HepG2 (cell line): ENCODE measurements around the gene COPS7A. TPM values are rescaled to one million over a fixed set of nuclear protein-coding genes. Genes with fewer than 3 reads are reported as not detected.

Experiments
- ATAC-seq: fragments of 200-7000 bp; cut with Tn5 transposase; 3 replicates; pipeline ENCODE4 v1.9.1; 2020; ENCODE audit warnings: mild to moderate bottlenecking, moderate library complexity
- BruUV-seq: library from RNA; stranded (reverse); fragments of 400-500 nt; replicated peaks from 2 replicates; lab custom pipeline; 2021; lab: Mats Ljungman, UMichigan
- CTCF ChIA-PET: fragments of 300-600 bp; formaldehyde crosslinking; extraction: SDS; loops from one replicate; lab custom pipeline; 2021; ENCODE audit warnings: low total read pairs, inconsistent platforms, low intra/inter-chr PET ratio; lab: Yijun Ruan, JAX
- POLR2A ChIA-PET: fragments of 350-600 bp; sonication (Branson Sonifier 250); formaldehyde crosslinking; loops from one replicate; lab custom pipeline; 2020; ENCODE audit warnings: antibody characterized with exemption, inconsistent platforms; lab: Yijun Ruan, JAX
- DNase-seq: peaks from one replicate; pipeline ENCODE4 v3.0.0-alpha.2; 2015; ENCODE audit warnings: low spot score
- FAIRE-seq: peaks from 3 replicates; lab custom pipeline; 2011; peaks lifted over from hg19 to GRCh38; lab: Jason Lieb, UNC
- H2AFZ ChIP-seq: one replicate; pipeline ENCODE4 v1.6.1; 2011; ENCODE audit warnings: low read length, inconsistent platforms
- H3K27ac ChIP-seq: fragments of 300-600 bp; 3 replicates; pipeline ENCODE4 v1.8.0; 2011; ENCODE audit warnings: mixed run types, mild to moderate bottlenecking, mixed read lengths, low read length, inconsistent platforms; ENCODE audit not compliant: insufficient read depth; ENCODE audit errors: extremely low read length
- H3K27me3 ChIP-seq, 2 experiments: fragments of 200-600 bp in 1 of 2; 2 replicates in 1 of 2; 3 replicates in 1 of 2; pipeline versions ENCODE4 v1.6.0 to v1.8.0; 2011; ENCODE audit warnings: low read length in 2 of 2, mild to moderate bottlenecking in 2 of 2, moderate library complexity in 2 of 2, inconsistent platforms in 1 of 2; ENCODE audit not compliant: insufficient read depth in 2 of 2, control insufficient read depth in 1 of 2
- H3K36me3 ChIP-seq, 2 experiments: fragments of 200-600 bp in 1 of 2; replicated peaks in 1 of 2; 2 replicates in 1 of 2; 3 replicates in 1 of 2; pipeline versions ENCODE4 v1.5.1 to v1.8.0; 2011; ENCODE audit warnings: low read length in 2 of 2, inconsistent platforms in 1 of 2; ENCODE audit not compliant: insufficient read depth in 2 of 2, control insufficient read depth in 1 of 2
- H3K4me1 ChIP-seq: 2 replicates; pipeline ENCODE4 v1.5.1; 2012; ENCODE audit warnings: low read length, inconsistent platforms; ENCODE audit not compliant: insufficient read depth
- H3K4me2 ChIP-seq: 2 replicates; pipeline ENCODE4 v1.6.0; 2011; ENCODE audit warnings: low read depth, low read length, inconsistent platforms
- H3K4me3 ChIP-seq, 3 experiments: fragments of 200-600 bp in 1 of 3; sonication (generic), shearing (Covaris generic) in 1 of 3; replicated peaks in 1 of 3; 2 replicates each; pipeline ENCODE4 v1.5.1; 2011 to 2016; ENCODE audit warnings: low read length in 3 of 3, inconsistent platforms in 2 of 3, low read depth in 2 of 3, mild to moderate bottlenecking in 2 of 3, control low read depth in 1 of 3, mixed read lengths in 1 of 3; ENCODE audit not compliant: insufficient read depth in 1 of 3
- H3K79me2 ChIP-seq: one replicate; pipeline ENCODE4 v1.6.1; 2011; ENCODE audit warnings: low read length, inconsistent platforms; ENCODE audit not compliant: insufficient read depth
- H3K9ac ChIP-seq: 2 replicates; pipeline ENCODE4 v1.6.0; 2011; ENCODE audit warnings: mild to moderate bottlenecking, low read depth, low read length, inconsistent platforms; ENCODE audit not compliant: insufficient read depth
- H3K9me3 ChIP-seq: 2 replicates; pipeline ENCODE4 v1.5.1; 2012; ENCODE audit warnings: mild to moderate bottlenecking, low read length
- H4K20me1 ChIP-seq: 2 replicates; pipeline ENCODE4 v1.6.0; 2011; ENCODE audit warnings: inconsistent platforms, mild to moderate bottlenecking, low read length, moderate library complexity; ENCODE audit not compliant: insufficient read depth
- CBX5 ChIP-seq: sonication (generic); formaldehyde crosslinking; IDR thresholded peaks from 2 replicates; pipeline ENCODE4 v1.4.0; 2020; ENCODE audit warnings: missing genetic modification reagents, borderline replicate concordance
- CENPT ChIP-seq: sonication (generic); formaldehyde crosslinking; IDR thresholded peaks from 2 replicates; pipeline ENCODE4 v1.8.0; 2022; ENCODE audit warnings: low read depth, mild to moderate bottlenecking, moderate library complexity, missing genetic modification reagents
- MAFK ChIP-seq, 2 experiments: IDR thresholded peaks in 1 of 2; conservative IDR thresholded peaks in 1 of 2; 2 replicates each; pipeline ENCODE4 v1.6.1; 2011; ENCODE audit warnings: improper control_type of control experiment in 2 of 2, low read length in 2 of 2
- MYNN ChIP-seq: sonication (generic); formaldehyde crosslinking; IDR thresholded peaks from 2 replicates; pipeline ENCODE4 v1.4.0; 2020; ENCODE audit warnings: mild to moderate bottlenecking, low read depth, missing genetic modification reagents
- THAP11 ChIP-seq: IDR thresholded peaks from 2 replicates; pipeline ENCODE4 v1.6.1; 2016; ENCODE audit warnings: missing biosample characterization, missing genetic modification reagents
- ZMAT3 ChIP-seq: sonication (generic); formaldehyde crosslinking; conservative IDR thresholded peaks from 2 replicates; pipeline ENCODE4 v1.7.0; 2021; ENCODE audit warnings: missing genetic modification reagents
- ZNF207 ChIP-seq: fragments of 450-650 bp; IDR thresholded peaks from 2 replicates; pipeline ENCODE4 v1.6.1; 2016; ENCODE audit warnings: antibody characterized with exemption, borderline replicate concordance
- ZNF589 ChIP-seq: sonication (generic); formaldehyde crosslinking; conservative IDR thresholded peaks from 2 replicates; pipeline ENCODE4 v1.8.0; 2022; ENCODE audit warnings: mild to moderate bottlenecking, moderate library complexity, missing genetic modification reagents
- ZNF792 ChIP-seq: IDR thresholded peaks from 2 replicates; pipeline ENCODE4 v1.6.1; 2016
- WGBS: methylation state at CpG from one replicate; pipeline ENCODE4 v1.1.6; 2017; ENCODE audit warnings: low lambda C conversion rate; 5-methylcytosine and 5-hydroxymethylcytosine counted together
- in situ Hi-C: cut with HindIII; loops from 2 replicates; pipeline ENCODE4 v1.10.0; 2017; ENCODE audit warnings: low pct_unique_long_range_greater_than_20kb; ENCODE audit not compliant: extremely low pct_ligation_motif_present
- intact Hi-C: fragments of 100-400 bp; cut with micrococcal nuclease; formaldehyde crosslinking; loops from one replicate; pipeline ENCODE4 v1.10.0; 2022; ENCODE audit not compliant: unreplicated experiment
- polyA plus RNA-seq, 8 experiments: library from polyadenylated mRNA; depleted of rRNA in 3 of 8; stranded (reverse) in 7 of 8; unstranded in 1 of 8; fragments of >200 nt; fragmentation: Illumina TruSeq in 4 of 8; extraction: Trizol in 4 of 8; gene quantifications; 2 replicates each; pipeline versions ENCODE4 v1.2.1 to v1.2.3, GENCODE V29; 2011 to 2016; ENCODE audit warnings: low read depth in 4 of 8, missing spikeins in 1 of 8, mixed read lengths in 1 of 8; ENCODE audit not compliant: insufficient read depth in 1 of 8
- total RNA-seq, 5 experiments: library from RNA; depleted of rRNA; stranded (reverse); fragments of >200 nt; fragmentation: Illumina TruSeq; extraction: Trizol; gene quantifications; 2 replicates each; pipeline ENCODE4 v1.2.3, GENCODE V29; 2016; ENCODE audit warnings: low read depth in 1 of 5
- TF ChIP-seq, protein P1 (sequence below): sonication (generic); formaldehyde crosslinking; IDR thresholded peaks from 2 replicates; pipeline ENCODE4 v1.4.0; 2020; ENCODE audit warnings: mild to moderate bottlenecking, missing genetic modification reagents
- TF ChIP-seq, protein P2 (sequence below): sonication (generic); formaldehyde crosslinking; IDR thresholded peaks from 2 replicates; pipeline ENCODE4 v1.4.0; 2020; ENCODE audit warnings: mild to moderate bottlenecking, missing genetic modification reagents

The COPS7A gene
- total and polyA plus RNA-seq, 2 of the 13 experiments (the other 11 are each of a cell fraction or from before 2014, with no cell fraction given), result 40.0 to 73.6 TPM

DNA sequence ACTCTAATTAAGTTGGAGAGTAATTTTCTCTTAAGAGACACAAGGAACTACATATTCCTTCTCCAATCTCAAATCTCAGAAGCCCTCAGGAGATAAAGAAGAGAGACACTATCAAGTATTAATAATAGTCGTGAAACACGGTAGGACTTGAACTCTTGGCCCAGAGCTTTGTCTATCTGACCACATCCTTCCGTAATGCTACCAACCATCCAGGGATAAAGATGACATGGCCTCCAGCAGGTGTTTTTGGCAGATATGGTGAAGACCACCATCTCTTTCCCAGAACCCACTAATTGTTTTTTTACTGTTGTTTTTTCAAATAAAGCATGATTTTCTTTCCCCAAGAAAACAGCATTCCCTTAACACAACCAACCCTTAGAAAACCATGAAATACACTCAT lies 38.0 kb upstream of the COPS7A start:
- Histone ChIP-seq H3K9me3 (no peaks in the 10 kb centered on the region), H3K4me3 (no peak overlapping the region), H3K9ac (no peak overlapping the region), H3K36me3 (peaks cover 0 to 6% of the 10 kb centered on the region in 2 experiments; a peak in 4 of 5 replicates), H3K79me2 (peaks cover 75% of the 10 kb centered on the region), H3K4me2 (peak overlapping the region; percentile 10; the same call in 1 of the 2 replicates), H3K27me3 (no peaks in the 10 kb centered on the region; a peak in 2 of 5 replicates), H3K4me1 (peaks cover 53% of the 10 kb centered on the region), H2AFZ (no peak overlapping the region), H3K27ac (no peak overlapping the region), H4K20me1 (peaks cover 8% of the 10 kb centered on the region)
- TF ChIP-seq THAP11 (CRISPR knock-in tag) (no peak), MAFK (conservative IDR thresholded peaks at IDR 0.05 in 1 of 2, IDR thresholded peaks at IDR 0.05 in 1 of 2; ENCODE audit: low read length in 2 of 2) (no peak), MYNN (no peak), ZNF589 (no peak), ZNF792 (no peak)
- no TSS peak for BruUV-seq
- intact Hi-C loops (loop anchor here (5.0 kb wide), 1 partner anchor 129 kb away; the partner anchor contains the start of gene IFFO1), in situ Hi-C loops (no loop called here)
- WGBS, result 94% methylated on average over 3 of the region's 3 CpGs
- CTCF ChIA-PET, result interaction anchor here (1.9 kb wide), 1 partner anchor 68 kb away, joined by 15 read pairs; no protein-coding TSS in a partner anchor
- ATAC-seq, result no peak
- no peak for DNase-seq
- no peak for FAIRE-seq
- POLR2A ChIA-PET, result interaction anchor here (1.0 kb wide), 1 partner anchor 186 kb away, joined by 3 read pairs; no protein-coding TSS in a partner anchor

DNA sequence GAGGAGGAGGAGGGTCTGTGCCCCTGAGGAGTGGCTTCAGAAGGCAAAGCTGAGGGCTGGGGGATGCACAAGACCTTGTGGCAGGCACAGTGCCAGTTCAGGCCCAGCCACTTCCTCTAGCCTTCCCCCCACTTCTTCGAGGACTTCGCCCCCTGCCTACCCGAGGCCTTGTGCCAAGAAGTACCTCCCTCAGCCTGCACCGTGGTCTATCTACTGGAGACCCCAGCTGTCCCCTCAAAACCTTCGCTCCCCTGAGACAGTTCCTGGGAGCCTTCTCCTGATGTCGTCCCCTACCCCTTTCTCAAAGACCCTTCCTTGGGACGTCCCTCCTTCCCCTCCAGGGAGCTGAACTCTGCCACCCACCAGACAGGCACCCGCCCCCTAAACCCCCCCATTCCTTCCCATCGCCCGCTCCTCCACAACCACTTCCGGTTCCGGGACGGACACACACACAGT lies 35.3 kb upstream of the COPS7A start:
- H3K4me1 ChIP-seq, result peaks cover 53% of the 10 kb centered on the region
- no peaks in the 10 kb centered on the region for H3K9me3 ChIP-seq
- peaks cover 0 to 3% of the 10 kb centered on the region in 2 experiments; a peak in 2 of 5 replicates for H3K36me3 ChIP-seq
- H4K20me1 ChIP-seq, result peaks cover 8% of the 10 kb centered on the region
- intact Hi-C loops, result loop anchor here (2.0 to 5.0 kb wide), 4 partner anchors 36 to 131 kb away; partner anchors contain the start of genes COPS7A, IFFO1 and MLF2
- 0% methylated on average over 10 of the region's 13 CpGs for WGBS
- ATAC-seq, result peak; percentile 10
- in situ Hi-C loops, result no loop called here
- peak overlapping the region; percentile 88 to 99 (median 89) for H3K4me3 ChIP-seq
- ChIA-PET POLR2A (interaction anchor here (0.6 to 2.1 kb wide), 31 partner anchors 10 to 378 kb away, joined by 3 to 111 read pairs (median 5); partner anchors contain the start of genes C12orf57, CDCA3, COPS7A and GAPDH), CTCF (no interaction called here)
- H3K4me2 ChIP-seq, result peak overlapping the region; percentile 95
- H3K27ac ChIP-seq, result peak overlapping the region; percentile 98
- H3K79me2 ChIP-seq, result peaks cover 53% of the 10 kb centered on the region
- H3K9ac ChIP-seq, result peak overlapping the region; percentile 98
- no peak overlapping the region for H2AFZ ChIP-seq
- FAIRE-seq, result peak; percentile 62
- H3K27me3 ChIP-seq, result no peaks in the 10 kb centered on the region; a peak in 2 of 5 replicates
- BruUV-seq, result no TSS peak
- DNase-seq, result no peak
- TF ChIP-seq CBX5 (no peak), ZMAT3 (CRISPR knock-in tag) (peak; percentile 9; the same call in 1 of the 2 replicates), CENPT (no peak), ZNF207 (no peak)
- TF ChIP-seq, protein P1, sequence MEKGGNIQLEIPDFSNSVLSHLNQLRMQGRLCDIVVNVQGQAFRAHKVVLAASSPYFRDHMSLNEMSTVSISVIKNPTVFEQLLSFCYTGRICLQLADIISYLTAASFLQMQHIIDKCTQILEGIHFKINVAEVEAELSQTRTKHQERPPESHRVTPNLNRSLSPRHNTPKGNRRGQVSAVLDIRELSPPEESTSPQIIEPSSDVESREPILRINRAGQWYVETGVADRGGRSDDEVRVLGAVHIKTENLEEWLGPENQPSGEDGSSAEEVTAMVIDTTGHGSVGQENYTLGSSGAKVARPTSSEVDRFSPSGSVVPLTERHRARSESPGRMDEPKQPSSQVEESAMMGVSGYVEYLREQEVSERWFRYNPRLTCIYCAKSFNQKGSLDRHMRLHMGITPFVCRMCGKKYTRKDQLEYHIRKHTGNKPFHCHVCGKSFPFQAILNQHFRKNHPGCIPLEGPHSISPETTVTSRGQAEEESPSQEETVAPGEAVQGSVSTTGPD (CRISPR knock-in tag), result no peak
- TF ChIP-seq, protein P2, sequence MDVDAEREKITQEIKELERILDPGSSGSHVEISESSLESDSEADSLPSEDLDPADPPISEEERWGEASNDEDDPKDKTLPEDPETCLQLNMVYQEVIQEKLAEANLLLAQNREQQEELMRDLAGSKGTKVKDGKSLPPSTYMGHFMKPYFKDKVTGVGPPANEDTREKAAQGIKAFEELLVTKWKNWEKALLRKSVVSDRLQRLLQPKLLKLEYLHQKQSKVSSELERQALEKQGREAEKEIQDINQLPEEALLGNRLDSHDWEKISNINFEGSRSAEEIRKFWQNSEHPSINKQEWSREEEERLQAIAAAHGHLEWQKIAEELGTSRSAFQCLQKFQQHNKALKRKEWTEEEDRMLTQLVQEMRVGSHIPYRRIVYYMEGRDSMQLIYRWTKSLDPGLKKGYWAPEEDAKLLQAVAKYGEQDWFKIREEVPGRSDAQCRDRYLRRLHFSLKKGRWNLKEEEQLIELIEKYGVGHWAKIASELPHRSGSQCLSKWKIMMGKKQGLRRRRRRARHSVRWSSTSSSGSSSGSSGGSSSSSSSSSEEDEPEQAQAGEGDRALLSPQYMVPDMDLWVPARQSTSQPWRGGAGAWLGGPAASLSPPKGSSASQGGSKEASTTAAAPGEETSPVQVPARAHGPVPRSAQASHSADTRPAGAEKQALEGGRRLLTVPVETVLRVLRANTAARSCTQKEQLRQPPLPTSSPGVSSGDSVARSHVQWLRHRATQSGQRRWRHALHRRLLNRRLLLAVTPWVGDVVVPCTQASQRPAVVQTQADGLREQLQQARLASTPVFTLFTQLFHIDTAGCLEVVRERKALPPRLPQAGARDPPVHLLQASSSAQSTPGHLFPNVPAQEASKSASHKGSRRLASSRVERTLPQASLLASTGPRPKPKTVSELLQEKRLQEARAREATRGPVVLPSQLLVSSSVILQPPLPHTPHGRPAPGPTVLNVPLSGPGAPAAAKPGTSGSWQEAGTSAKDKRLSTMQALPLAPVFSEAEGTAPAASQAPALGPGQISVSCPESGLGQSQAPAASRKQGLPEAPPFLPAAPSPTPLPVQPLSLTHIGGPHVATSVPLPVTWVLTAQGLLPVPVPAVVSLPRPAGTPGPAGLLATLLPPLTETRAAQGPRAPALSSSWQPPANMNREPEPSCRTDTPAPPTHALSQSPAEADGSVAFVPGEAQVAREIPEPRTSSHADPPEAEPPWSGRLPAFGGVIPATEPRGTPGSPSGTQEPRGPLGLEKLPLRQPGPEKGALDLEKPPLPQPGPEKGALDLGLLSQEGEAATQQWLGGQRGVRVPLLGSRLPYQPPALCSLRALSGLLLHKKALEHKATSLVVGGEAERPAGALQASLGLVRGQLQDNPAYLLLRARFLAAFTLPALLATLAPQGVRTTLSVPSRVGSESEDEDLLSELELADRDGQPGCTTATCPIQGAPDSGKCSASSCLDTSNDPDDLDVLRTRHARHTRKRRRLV (CRISPR knock-in tag), result no peak
